Vagina (tissue), 2 donors: ENCODE results near the gene JMJD6. TPM values are rescaled to one million over a fixed set of nuclear protein-coding genes. Genes with fewer than 3 reads are reported as not detected.

Source experiments
- microRNA counts, 2 donors: library from miRNA; unstranded; fragments of <30 nt; microRNA quantifications; one replicate each; lab custom pipeline; 2016 to 2017
- microRNA-seq: library from miRNA; unstranded; fragments of <30 nt; microRNA quantifications from one replicate; pipeline ENCODE4, GENCODE V29; 2017; ENCODE audit warnings: borderline number of aligned reads, borderline replicate concordance
- small RNA-seq: library from RNA; depleted of rRNA; stranded (forward); fragments of <200 nt; gene quantifications from one replicate; pipeline ENCODE3, GENCODE V24; 2016
- total RNA-seq: library from RNA; depleted of rRNA; stranded (reverse); fragments of >200 nt; gene quantifications from one replicate; pipeline ENCODE4 v1.2.3, GENCODE V29; 2016

JMJD6 gene
- total RNA-seq, 1 donor from 2014 or later = 28.0 TPM

MicroRNAs encoded within 50 kb of the gene (microRNA counts, 767-probe panel; counts per million panel counts)
- 238 to 261 counts per million in 2 donors for microRNA hsa-miR-636 (lab: Ali Mortazavi, UCI)

Small RNAs within 50 kb of the gene (microRNA-seq; reads per million reads assigned to microRNA genes)
- not detected for gene MIR636

Small RNAs within 50 kb of the gene (small RNA-seq; reads per million reads assigned to genes)
- gene AC005837.3 (not detected), gene RF02271 (not detected), gene RNU6-97P (not detected), gene RNY4P36 (not detected)

Other genes with a start within 250 kb of the JMJD6 start
- 34.6 TPM for gene RHBDF2, start 225.2 kb downstream of the JMJD6 start, total RNA-seq
- gene CYGB, start 188.9 kb downstream of the JMJD6 start, total RNA-seq = 30.0 TPM
- 21.4 TPM for gene PRCD, start 186.6 kb downstream of the JMJD6 start, total RNA-seq
- gene ST6GALNAC2, start 140.7 kb downstream of the JMJD6 start, total RNA-seq = 24.8 TPM
- 4.4 TPM for gene ST6GALNAC1, start 82.8 kb downstream of the JMJD6 start, total RNA-seq
- gene MXRA7, start 15.6 kb downstream of the JMJD6 start, total RNA-seq = 114 TPM
- gene METTL23, start 233 bp upstream of the JMJD6 start, total RNA-seq = 20.9 TPM
- gene SRSF2, start 10.7 kb upstream of the JMJD6 start, total RNA-seq = 413 TPM
- 24.1 TPM for gene MFSD11, start 11.5 kb upstream of the JMJD6 start, total RNA-seq
- gene MGAT5B, start 141.8 kb upstream of the JMJD6 start, total RNA-seq = 0.49 TPM